ENCODE results near the gene SELENON. TPM values are rescaled to one million over a fixed set of nuclear protein-coding genes. Genes with fewer than 3 reads are reported as not detected.

Gene SELENON
- total and polyA plus RNA-seq, 12 donors: 8.7 to 105 (median 67.8) TPM

- intact Hi-C loops (cut with DNase I): no loop called here
- no peaks in the 10 kb centered on the region for H3K9me3 ChIP-seq (replicated peaks in 1 of 3)
- no peak for DNase-seq
- no peaks in the 10 kb centered on the region for H3K36me3 ChIP-seq (replicated peaks in 1 of 2)
- H3K27ac ChIP-seq: peak overlapping the region in 2 of 5 donors; percentile 21 to 49
- peaks cover 0 to 6% of the 10 kb centered on the region in 2 donors for H3K4me1 ChIP-seq (replicated peaks in 1 of 2)
- WGBS, 4 donors: 72 to 81% (median 77%) methylated on average over 7 to 8 of the region's 8 CpGs
- H3K4me3 ChIP-seq: no peak overlapping the region
- H3K27me3 ChIP-seq: no peaks in the 10 kb centered on the region
- TF ChIP-seq CTCF (IDR thresholded peaks at IDR 0.05) (no peak), POLR2A (IDR thresholded peaks at IDR 0.05) (no peak)
Observed at GRCh38 chr1:25765136-25765922, 34.7 kb upstream of the SELENON start.

- no peak for DNase-seq
- no peak overlapping the region for H3K4me3 ChIP-seq
- no peaks in the 10 kb centered on the region for H3K27me3 ChIP-seq
- H3K4me1 ChIP-seq (replicated peaks in 1 of 2): peaks cover 0 to 11% of the 10 kb centered on the region in 2 donors
- no peak for TF ChIP-seq POLR2A (IDR thresholded peaks at IDR 0.05)
- TF ChIP-seq CTCF (IDR thresholded peaks at IDR 0.05): no peak
- peak overlapping the region in 2 of 5 donors; percentile 21 to 49 for H3K27ac ChIP-seq
- intact Hi-C loops (cut with DNase I): no loop called here
- no peaks in the 10 kb centered on the region for H3K36me3 ChIP-seq (replicated peaks in 1 of 2)
- WGBS, 4 donors: 71 to 87% (median 75%) methylated on average over 13 of the region's 13 CpGs
- no peaks in the 10 kb centered on the region for H3K9me3 ChIP-seq (replicated peaks in 1 of 3)
Observed at GRCh38 chr1:25765923-25766589, 33.9 kb upstream of the SELENON start.

GRCh38 chr1:25766721-25767436 lies 33.1 kb upstream of the SELENON start:
- Histone ChIP-seq H3K27ac (peak overlapping the region in 2 of 5 donors; percentile 5 to 10), H3K36me3 (replicated peaks in 1 of 2) (no peaks in the 10 kb centered on the region)

More at GRCh38 chr1:25766721-25767436, 33.1 kb upstream of the SELENON start:
- peaks cover 0 to 20% of the 10 kb centered on the region in 2 donors for H3K4me1 ChIP-seq (replicated peaks in 1 of 2)
- TF ChIP-seq CTCF (IDR thresholded peaks at IDR 0.05) (no peak), POLR2A (IDR thresholded peaks at IDR 0.05) (no peak)
- WGBS, 4 donors: 81 to 92% (median 89%) methylated on average over 9 to 13 of the region's 13 CpGs
- intact Hi-C loops (cut with DNase I): no loop called here
- no peaks in the 10 kb centered on the region for H3K27me3 ChIP-seq
- no peaks in the 10 kb centered on the region for H3K9me3 ChIP-seq (replicated peaks in 1 of 3)
- DNase-seq: peak in 1 of 7 donors; percentile 84
- H3K4me3 ChIP-seq: no peak overlapping the region

Data from adrenal gland (tissue), 12 donors.